ENCODE measurements around the gene ZBTB20.

ZBTB20 gene

DNA sequence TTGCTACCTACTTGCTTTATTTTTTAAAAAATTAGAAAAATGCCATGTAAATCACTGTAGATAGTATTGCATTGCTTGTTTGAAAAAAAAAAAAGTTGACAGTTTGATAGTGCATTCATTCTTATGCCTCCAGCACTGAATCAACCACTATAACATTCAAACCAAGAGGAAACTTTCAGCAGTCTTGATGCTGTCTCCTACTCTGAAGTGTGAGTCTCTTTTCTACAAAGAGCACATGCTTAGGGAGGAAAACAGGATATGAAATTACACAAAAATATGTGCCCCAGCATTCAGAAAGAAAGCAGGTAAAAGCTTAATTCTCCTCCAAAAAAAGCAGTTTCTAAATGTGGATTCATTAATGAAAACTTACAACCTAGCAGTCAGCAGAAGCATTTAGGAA is 78.3 kb downstream of the ZBTB20 start:
- TF ChIP-seq, protein P1, sequence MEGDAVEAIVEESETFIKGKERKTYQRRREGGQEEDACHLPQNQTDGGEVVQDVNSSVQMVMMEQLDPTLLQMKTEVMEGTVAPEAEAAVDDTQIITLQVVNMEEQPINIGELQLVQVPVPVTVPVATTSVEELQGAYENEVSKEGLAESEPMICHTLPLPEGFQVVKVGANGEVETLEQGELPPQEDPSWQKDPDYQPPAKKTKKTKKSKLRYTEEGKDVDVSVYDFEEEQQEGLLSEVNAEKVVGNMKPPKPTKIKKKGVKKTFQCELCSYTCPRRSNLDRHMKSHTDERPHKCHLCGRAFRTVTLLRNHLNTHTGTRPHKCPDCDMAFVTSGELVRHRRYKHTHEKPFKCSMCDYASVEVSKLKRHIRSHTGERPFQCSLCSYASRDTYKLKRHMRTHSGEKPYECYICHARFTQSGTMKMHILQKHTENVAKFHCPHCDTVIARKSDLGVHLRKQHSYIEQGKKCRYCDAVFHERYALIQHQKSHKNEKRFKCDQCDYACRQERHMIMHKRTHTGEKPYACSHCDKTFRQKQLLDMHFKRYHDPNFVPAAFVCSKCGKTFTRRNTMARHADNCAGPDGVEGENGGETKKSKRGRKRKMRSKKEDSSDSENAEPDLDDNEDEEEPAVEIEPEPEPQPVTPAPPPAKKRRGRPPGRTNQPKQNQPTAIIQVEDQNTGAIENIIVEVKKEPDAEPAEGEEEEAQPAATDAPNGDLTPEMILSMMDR (IDR thresholded peaks at IDR 0.05; ENCODE audit: low read depth, low read length, missing control alignments), result no peak
- no peak overlapping the region for H3K4me3 ChIP-seq (ENCODE audit: low read depth, low read length)
- no peak for DNase-seq (ENCODE audit: low read depth)

DNA sequence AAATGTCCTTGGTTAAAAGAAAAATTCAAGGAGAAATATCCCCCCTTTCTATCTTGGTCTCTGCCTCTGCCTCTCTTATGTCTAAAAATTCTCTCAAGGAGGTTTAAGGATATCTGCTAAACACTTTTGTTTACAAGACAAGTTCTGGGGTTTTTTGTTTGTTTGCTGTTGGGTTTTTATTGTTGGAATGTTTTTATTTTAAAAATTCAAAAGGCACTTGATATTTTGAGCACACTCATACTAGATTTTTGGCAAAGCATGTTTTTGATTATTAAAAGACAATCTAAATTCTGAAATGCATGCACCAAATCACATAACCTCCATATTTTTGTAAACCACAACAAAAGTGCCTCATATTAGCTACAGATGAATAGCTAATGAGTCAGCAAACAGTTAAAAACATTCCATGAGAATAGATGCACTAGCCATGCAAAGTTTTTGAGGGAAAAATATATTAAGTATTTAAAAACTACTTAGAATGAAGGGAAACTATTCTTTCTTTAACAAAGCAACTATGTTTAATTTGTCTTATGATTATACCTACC is 84.6 kb downstream of the ZBTB20 start:
- DNase-seq (ENCODE audit: low read depth), result no peak
- TF ChIP-seq, protein P1 (IDR thresholded peaks at IDR 0.05; ENCODE audit: low read depth, low read length, missing control alignments), result no peak
- H3K4me3 ChIP-seq (ENCODE audit: low read depth, low read length), result no peak overlapping the region

DNA sequence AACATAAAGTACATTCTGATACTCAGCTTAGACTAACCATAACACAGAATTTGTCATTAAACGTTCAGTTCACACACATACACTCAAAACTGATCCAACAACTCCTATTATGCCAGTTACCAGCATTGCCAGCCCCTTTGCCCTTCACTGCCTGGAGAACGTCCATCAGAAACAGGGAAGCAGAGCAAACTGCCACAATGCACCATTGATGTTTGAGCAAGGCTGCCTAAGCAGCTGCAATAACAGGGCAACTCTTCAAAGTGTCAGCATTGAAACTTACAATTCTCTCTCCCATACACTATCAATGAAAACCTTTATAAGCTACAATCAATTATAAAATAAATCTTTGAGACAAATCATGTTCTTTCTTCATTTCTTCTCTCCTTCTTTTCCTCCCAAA is 85.1 kb downstream of the ZBTB20 start:
- no peak for DNase-seq (ENCODE audit: low read depth)
- no peak overlapping the region for H3K4me3 ChIP-seq (ENCODE audit: low read depth, low read length)
- TF ChIP-seq, protein P1 (IDR thresholded peaks at IDR 0.05; ENCODE audit: low read depth, low read length, missing control alignments), result no peak

DNA sequence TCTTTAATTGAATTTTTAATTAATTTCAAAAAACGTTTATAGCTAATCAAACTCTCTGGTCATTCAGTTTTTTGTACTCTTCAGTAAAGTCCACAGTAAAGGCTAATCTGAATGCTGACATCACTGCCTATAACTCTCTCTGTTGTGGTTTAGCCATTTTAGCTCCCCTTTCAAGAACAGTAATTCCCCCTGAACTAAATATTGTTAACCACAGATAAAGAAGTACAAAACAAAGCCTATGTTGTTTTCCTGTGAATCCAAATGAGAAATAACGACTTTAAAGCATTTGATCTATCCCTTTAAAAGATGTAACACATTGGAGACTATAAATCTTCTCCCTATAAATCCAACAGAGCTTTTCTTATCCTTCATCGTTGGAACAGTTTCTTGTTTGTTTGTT is 94.2 kb downstream of the ZBTB20 start:
- DNase-seq (ENCODE audit: low read depth), result no peak
- TF ChIP-seq, protein P1 (IDR thresholded peaks at IDR 0.05; ENCODE audit: low read depth, low read length, missing control alignments), result no peak

DNA sequence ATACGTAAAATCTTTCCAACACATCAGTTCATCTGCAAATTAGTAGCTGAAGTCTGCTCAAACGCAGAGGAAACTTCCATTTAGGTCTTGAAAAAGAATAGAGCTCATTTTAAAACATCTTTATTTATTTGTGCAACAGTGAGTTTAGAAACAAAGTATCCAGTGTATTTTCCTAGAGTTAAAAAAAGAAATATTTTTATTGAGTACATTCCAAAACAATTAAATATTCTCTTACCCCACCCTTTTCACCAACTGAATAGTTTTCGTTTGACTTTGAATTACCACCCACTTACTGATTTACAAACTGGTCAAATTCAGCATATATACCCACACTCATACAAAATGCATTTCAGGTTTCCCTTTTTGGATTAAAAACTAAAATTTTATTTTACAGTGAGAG is 104.7 kb downstream of the ZBTB20 start:
- no peak for DNase-seq (ENCODE audit: low read depth)
- TF ChIP-seq, protein P1 (IDR thresholded peaks at IDR 0.05; ENCODE audit: low read depth, low read length, missing control alignments), result no peak
- H3K4me3 ChIP-seq (ENCODE audit: low read depth, low read length), result no peak overlapping the region

More for the DNA sequence above, 94.2 kb downstream of the ZBTB20 start:
- H3K4me3 ChIP-seq (ENCODE audit: low read depth, low read length), result no peak overlapping the region

DNA sequence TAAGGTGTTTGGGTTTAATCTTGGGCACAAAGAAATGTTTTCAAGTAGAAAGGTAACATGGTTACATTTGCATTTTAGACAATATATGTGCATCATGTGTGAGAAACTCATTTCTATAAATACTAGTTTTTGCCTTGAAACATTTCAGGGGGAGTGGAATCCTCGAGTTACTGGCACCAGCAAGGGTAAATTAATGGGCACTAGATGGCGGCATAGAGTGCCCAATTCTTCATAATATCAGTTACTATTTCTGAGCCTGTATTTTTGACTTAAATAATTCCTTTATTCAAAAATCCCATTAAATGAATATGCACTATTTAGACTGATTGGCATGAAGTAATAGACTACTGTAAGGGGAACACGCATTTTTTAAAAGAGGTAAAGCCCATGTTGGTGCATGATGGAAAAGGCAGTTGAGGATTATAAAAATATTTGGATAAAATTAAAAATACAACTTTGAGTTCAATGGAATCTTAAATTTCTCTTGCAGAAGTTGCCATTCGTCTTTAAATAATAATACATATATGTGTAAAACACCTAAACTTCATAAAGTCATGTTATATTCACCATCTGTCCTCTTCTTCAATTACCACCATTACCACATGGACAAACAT is 106.3 kb downstream of the ZBTB20 start:
- DNase-seq (ENCODE audit: low read depth), result no peak
- TF ChIP-seq, protein P1 (IDR thresholded peaks at IDR 0.05; ENCODE audit: low read depth, low read length, missing control alignments), result peak; percentile 55
- H3K4me3 ChIP-seq (ENCODE audit: low read depth, low read length), result no peak overlapping the region

DNA sequence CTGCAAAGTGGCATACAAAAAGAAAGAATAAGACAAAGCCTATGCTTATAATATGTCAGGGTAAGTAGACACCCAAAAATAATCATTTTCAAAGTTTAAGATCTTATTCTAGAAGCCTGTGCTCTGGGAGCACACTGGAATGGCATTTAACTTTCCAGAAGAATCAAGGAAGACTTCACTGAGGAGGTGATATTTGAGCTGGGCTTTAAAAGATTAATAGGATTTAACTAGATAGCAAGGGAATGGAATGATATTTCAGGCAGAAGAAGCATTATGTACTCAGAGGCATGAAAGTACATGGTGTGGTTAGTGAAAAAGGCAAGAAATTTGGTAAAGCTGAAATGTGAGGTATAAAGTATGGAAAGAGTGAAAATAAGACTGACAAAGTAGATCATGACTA is 106.8 kb downstream of the ZBTB20 start:
- TF ChIP-seq, protein P1 (IDR thresholded peaks at IDR 0.05; ENCODE audit: low read depth, low read length, missing control alignments), result no peak
- H3K4me3 ChIP-seq (ENCODE audit: low read depth, low read length), result no peak overlapping the region
- DNase-seq (ENCODE audit: low read depth), result no peak

Data from GM12864 (cell line).